Measurements from ENCODE around the gene RGS10.
"Not testable (repeated sequence)": the region's sequence is repeated elsewhere in the genome, so short reads cannot be mapped to it uniquely, and the experiment has no call there.

Gene RGS10

DNA sequence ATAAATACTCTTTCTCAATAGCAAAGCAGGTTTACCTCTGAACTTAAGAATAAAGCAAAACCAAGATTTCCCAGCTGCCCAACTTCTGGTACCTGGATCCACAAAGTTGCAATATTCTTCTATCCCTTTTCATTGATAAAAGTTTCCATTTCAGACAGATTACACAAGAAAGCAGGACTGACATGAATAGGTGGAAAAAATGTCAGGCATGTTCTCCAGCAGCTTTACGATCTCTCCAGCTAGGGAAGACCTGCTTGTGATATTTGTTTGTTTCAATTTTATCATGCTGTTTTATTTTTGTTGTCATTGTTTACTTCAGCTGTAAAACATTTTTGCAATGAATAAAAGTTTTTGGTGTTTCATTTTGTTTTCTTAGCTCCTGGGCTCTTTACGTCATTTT lies 9.0 kb downstream of the RGS10 start:
- no peak for DNase-seq (ENCODE audit: low spot score)
- in situ Hi-C loops (cut with MboI; ENCODE audit: low pct_unique_long_range_greater_than_20kb, low sequenced_read_pairs, unreplicated experiment): no loop called here
- TF ChIP-seq, protein P1, sequence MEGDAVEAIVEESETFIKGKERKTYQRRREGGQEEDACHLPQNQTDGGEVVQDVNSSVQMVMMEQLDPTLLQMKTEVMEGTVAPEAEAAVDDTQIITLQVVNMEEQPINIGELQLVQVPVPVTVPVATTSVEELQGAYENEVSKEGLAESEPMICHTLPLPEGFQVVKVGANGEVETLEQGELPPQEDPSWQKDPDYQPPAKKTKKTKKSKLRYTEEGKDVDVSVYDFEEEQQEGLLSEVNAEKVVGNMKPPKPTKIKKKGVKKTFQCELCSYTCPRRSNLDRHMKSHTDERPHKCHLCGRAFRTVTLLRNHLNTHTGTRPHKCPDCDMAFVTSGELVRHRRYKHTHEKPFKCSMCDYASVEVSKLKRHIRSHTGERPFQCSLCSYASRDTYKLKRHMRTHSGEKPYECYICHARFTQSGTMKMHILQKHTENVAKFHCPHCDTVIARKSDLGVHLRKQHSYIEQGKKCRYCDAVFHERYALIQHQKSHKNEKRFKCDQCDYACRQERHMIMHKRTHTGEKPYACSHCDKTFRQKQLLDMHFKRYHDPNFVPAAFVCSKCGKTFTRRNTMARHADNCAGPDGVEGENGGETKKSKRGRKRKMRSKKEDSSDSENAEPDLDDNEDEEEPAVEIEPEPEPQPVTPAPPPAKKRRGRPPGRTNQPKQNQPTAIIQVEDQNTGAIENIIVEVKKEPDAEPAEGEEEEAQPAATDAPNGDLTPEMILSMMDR (IDR thresholded peaks at IDR 0.05; ENCODE audit: extremely low read depth, insufficient read depth, missing control alignments): no peak

DNA sequence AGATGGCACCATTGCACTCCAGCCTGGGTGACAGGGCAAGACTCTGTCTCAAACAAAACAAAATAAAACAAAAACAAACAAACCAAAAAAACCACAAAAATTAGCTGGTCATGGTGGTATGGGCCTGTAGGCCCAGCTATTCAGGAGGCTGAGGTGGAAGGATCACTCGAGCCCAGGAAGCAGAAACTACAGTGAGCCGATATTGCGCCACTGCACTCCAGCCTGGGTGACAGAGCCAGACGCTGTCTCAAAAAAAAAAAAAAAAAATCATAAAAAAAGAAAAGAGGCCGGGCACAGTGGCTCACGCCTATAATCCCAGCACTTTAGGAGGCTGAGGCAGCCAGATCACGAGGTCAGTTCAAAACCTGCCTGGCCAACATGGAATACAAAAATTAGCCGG lies 9.7 kb downstream of the RGS10 start:
- DNase-seq (ENCODE audit: low spot score): not testable (repeated sequence)

DNA sequence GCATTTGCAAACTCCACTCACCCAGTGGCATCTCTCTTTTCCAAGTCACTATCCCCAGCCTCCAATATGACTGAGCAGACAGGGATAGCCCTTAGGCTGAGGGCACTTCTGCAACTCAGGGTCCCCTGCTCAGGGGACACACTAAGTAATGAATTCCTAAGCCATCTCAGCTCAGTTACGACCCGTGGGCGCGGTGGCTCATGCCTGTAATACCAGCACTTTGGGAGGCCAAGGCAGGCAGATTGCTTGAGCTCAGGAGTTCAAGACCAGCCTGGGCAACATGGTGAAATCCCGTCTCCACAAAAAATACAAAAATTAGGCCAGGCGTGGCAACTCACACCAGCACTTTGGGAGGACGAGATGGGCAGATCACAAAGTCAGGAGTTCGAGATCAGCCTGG lies 10.3 kb downstream of the RGS10 start:
- in situ Hi-C loops (cut with MboI; ENCODE audit: low pct_unique_long_range_greater_than_20kb, low sequenced_read_pairs, unreplicated experiment); DNase-seq (ENCODE audit: low spot score): not testable (repeated sequence)

More for the DNA sequence above, 9.7 kb downstream of the RGS10 start:
- in situ Hi-C loops (cut with MboI; ENCODE audit: low pct_unique_long_range_greater_than_20kb, low sequenced_read_pairs, unreplicated experiment): not testable (repeated sequence)

DNA sequence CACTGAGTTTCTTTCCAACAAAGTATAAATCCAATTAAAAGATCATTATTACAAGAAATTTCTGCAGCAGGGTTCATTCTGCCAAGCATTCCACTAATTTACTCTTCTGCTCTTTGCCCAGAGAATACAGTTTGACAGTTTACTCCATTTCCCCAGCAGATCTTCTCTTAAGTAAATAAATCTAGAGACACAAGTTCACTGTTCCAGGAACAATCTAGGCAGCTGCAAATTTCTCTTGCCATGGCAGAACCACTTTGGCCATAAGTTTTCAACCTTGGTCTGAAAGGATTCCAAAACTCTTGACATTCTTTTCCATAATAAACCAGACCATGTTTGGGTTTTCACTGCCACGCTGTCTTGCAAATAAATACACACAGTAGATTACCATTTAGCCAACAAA lies 11.5 kb downstream of the RGS10 start:
- TF ChIP-seq, protein P1 (IDR thresholded peaks at IDR 0.05; ENCODE audit: extremely low read depth, insufficient read depth, missing control alignments): no peak
- in situ Hi-C loops (cut with MboI; ENCODE audit: low pct_unique_long_range_greater_than_20kb, low sequenced_read_pairs, unreplicated experiment): no loop called here
- DNase-seq (ENCODE audit: low spot score): no peak

DNA sequence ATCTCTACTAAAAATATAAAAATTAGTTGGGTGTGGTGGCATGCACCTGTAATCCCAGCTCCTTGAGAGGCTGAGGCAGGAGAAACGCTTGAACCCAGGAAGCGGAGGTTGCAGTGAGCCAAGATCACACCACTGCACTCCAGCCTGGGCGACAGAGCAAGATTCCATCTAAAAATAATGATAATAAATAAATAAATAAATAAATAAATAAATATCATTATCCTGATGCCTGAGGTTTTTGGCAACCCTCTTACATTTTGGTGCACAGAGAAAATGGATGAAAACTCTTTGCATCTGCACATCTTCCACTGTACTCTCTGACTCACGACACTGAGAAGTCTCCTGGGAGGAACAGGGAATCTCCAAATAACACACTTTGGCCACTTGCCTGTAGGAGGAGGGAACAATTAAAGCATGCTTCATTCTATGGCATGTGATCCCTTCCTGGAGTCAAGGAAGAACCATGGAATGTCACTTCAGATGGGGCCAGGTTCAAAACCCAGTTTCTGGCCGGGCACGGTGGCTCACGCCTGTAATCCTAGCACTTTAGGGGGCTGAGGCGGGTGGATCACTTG lies 13.8 kb downstream of the RGS10 start:
- DNase-seq (ENCODE audit: low spot score); in situ Hi-C loops (cut with MboI; ENCODE audit: low pct_unique_long_range_greater_than_20kb, low sequenced_read_pairs, unreplicated experiment): not testable (repeated sequence)

DNA sequence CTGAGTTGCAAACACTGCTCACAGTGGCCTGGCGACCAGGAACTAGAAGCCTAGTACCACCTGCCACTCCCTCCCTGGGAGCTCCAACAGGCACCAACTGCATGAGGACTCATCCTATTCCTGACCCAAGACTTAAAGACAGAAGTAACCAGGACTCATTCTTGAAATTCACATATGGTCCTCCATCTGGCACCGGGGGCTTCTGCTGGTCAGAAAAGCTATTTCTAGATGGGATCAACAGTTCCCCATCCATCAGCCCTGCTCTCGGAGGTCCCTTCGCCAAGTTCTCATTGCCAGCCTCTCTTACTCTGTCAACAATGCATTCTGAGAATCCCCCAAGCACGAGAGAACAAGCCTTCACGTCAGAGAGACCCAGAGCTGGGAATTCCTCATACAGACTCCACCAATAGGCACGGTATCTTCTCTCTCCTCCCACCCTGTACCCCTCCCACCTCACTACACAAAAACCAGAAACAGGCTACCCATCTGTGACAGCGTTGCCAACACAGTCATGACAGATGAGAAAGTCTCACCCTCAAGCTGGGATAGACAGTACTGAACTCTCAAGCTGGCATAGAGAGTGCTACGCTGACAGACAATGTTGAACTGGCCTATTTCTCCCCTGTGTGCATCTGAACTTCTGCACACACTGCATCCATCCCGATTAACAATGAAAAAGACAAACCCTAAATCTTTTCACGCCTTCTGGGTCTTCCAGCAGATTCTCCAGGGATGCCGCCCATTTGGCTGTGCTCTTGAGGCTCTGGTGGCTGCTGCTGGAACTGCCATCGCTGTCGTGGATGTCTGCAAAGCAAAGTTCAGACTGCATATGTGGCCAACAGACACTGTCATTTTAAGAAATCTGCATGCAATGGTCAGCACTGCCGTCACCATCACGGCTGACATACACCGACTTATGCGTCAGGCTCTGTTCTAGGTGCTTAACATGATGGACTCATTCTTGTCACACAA lies 15.6 kb downstream of the RGS10 start:
- TF ChIP-seq, protein P1 (IDR thresholded peaks at IDR 0.05; ENCODE audit: extremely low read depth, insufficient read depth, missing control alignments): no peak
- no peak for DNase-seq (ENCODE audit: low spot score)
- in situ Hi-C loops (cut with MboI; ENCODE audit: low pct_unique_long_range_greater_than_20kb, low sequenced_read_pairs, unreplicated experiment): no loop called here

DNA sequence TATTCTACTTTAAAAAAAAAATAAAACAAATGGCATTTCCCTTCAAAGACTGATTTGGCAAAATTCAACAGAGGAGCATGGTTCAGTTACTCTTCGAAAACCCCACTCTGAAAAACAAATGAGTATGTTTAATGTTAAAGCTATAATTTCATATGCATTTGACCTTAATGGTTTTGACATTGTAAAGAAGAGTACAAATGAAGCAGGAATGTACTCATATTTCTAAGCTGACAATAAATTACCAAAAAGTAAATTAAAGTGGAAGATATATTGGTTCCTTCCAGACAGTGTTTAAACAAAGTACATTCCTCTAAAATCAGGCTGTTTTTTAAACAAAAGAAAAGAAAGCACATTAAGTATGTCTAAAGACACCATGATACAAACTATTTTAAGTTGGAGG lies 16.4 kb downstream of the RGS10 start:
- no peak for DNase-seq (ENCODE audit: low spot score)
- in situ Hi-C loops (cut with MboI; ENCODE audit: low pct_unique_long_range_greater_than_20kb, low sequenced_read_pairs, unreplicated experiment): no loop called here
- TF ChIP-seq, protein P1 (IDR thresholded peaks at IDR 0.05; ENCODE audit: extremely low read depth, insufficient read depth, missing control alignments): no peak

DNA sequence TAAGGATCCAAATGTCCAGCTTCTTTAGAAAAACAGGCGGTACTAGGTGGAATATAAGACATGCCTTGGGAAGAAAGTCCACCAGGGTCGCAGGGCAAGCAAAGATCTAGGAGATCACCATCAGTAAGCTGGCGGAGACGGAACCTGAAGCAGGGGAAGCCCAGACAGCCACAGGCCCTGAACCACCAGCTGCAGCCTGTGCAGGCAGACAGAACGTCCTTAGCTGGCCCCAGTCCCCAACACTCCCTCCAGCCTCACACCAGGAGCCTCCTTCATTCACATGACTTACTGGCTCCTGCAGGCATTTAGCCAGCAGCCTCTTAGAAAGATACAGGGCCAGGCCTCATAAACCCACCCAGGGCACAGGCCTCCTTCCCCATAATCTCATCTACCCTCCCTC lies 17.4 kb downstream of the RGS10 start:
- DNase-seq (ENCODE audit: low spot score): no peak
- in situ Hi-C loops (cut with MboI; ENCODE audit: low pct_unique_long_range_greater_than_20kb, low sequenced_read_pairs, unreplicated experiment): no loop called here

More for the DNA sequence above, 17.4 kb downstream of the RGS10 start:
- TF ChIP-seq, protein P1 (IDR thresholded peaks at IDR 0.05; ENCODE audit: extremely low read depth, insufficient read depth, missing control alignments): no peak

All from GM13977 (cell line).